ENCODE measurements around the gene HEG1.

Gene HEG1

DNA sequence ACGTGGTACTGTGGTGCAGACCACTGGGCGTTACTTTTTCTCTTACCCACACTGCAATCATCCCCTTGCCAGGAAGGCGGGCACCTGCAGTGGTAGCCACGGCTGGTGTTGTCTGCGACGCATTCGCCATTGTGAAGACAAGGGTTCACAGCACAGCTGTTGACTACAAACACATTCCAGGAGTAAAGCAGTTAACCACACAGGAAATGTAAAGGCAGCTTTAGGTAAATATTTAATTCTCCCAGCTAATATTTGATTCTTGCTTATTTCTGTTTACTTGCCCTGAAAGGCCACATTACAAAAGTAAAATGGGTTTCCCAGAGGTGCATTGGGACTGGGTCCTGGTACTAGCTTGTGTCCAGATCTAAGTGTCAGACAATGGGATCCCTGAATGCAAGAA lies 45.4 kb downstream of the HEG1 start:
- no peak for DNase-seq (ENCODE audit: low read depth)

DNA sequence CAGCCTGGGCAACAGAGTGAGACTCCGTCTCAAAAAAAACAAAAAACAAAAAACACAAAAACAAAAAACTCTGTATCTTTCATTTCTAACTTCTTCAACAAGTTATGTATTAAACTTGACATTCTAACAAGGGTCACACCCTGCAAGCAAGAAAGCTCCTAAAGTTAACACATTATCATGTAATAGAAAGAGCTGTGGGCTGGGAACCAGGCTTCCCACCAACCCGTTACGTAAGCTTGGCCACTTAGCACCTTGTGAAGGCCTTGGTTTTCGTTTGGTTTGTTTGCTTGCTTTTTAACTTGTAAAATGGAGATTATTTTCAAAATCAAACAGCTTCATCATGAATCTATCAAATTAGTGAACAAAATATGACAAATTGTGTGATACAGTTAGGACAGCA lies 47.0 kb downstream of the HEG1 start:
- no peak for DNase-seq (ENCODE audit: low read depth)

DNA sequence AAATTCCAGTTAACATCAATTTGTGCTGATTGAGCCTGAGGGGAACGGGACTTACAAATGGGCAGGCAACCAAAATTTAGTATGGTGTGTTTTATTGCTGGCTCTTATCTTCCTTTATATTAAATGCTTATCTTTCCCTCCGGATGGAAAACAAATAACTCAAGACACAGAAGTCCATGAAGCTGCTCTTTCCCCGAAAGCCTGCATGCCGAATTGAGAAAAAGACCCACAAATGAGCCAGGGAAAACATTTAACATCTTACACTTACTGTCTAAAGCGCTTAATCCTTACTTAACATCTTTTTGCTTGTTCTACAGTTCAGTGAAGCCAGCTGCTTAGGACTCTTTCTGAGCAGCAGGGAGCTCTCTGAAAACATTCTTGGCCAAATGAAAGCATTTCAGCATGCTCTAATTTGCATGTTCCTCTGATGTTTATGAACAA lies 49.5 kb downstream of the HEG1 start:
- DNase-seq (ENCODE audit: low read depth), result no peak

DNA sequence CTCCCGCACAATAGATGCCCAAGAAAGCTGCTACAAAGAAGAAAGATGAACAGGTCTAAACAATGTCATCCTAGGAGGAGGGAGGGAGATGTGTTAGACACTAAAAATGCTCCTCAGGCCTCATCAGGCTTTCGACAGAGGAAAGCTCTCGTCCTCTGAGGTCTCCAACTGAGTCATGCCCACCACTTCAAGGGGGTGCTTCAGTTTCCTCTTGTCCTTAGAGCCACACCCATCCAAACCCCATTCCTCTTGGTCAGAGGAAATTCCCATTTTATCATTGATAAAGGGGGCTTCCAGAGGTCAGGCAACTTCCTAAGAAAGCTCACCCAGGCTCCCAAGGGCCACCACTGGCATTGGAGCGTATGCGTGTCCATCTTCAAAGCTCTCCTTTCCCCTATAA lies 50.1 kb downstream of the HEG1 start:
- DNase-seq (ENCODE audit: low read depth), result no peak

DNA sequence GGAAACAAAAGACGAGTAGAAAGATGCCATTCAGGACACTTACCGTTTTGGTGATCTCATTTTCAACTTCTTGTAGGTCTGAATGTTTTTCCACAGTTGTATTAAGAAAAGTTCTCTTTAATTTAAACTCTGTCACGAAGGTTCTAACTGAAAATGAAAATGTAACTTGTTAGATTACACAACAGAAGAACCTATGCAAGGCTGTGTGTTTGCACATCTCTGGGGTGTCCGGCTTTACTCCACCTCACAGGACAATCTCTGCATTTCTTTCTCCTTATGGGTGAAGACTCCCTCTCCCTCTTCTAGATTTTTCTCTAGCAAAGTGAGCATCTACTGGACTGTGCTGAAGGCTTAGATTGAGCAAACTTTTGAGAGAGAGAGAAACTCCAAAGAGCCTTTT lies 50.6 kb downstream of the HEG1 start:
- DNase-seq (ENCODE audit: low read depth), result no peak

DNA sequence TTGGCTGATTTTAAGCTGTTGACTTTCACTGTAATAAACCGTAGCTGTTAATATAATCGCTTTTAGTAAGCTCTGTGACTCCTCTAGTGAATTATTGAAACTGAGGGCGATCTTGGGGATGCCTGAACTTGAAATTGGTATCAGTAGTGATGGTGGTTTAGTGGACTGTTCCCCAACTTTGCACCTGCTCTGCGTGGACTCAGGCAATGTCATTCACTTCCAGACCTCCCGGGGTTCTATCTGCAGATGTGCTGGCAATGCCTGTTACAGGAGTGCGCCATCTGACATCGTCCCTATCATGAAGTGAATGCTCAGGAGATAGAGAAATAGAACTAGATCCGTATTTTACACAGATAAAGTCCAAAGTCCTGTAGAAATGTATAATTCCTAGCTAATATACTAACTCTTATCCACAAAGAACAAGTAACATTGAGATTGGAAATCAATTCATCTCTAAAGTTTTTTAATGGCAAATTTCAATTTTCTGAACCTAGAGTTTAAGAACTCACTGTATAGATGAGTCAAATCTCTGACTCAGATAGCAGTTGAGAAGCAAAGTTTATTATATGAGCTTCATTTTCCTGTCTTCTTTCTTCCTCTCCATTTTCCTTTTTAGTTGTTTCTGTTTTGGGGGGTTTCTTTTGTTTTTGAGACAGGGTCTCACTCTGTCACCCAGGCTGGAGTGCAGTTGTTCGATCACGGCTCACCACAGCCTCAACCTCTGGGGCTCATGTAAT lies 51.8 kb downstream of the HEG1 start:
- DNase-seq (ENCODE audit: low read depth), result no peak

DNA sequence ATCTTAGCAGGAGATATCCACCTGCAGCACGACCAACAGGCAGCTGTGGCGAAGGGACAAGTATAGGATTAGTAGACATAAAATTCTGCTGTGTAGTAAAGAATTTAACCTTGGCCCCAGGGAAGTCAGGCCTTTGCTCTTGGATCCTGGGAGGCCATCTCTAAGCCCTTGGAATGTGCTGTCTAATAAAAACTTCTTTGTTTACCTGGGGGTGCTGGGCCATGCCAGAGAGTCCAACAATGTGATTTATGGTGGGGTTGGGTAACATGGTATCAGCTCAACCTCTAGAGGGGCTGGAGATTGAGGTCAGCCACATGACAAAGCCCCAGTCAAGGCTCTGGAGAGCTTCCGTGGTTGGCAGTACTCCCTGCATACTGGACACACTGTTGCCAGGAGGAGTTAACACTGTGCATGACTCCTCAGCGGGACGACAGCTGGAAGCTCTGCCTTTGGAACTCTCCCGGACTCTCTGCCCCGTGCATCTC lies 52.4 kb downstream of the HEG1 start:
- no peak for DNase-seq (ENCODE audit: low read depth)

DNA sequence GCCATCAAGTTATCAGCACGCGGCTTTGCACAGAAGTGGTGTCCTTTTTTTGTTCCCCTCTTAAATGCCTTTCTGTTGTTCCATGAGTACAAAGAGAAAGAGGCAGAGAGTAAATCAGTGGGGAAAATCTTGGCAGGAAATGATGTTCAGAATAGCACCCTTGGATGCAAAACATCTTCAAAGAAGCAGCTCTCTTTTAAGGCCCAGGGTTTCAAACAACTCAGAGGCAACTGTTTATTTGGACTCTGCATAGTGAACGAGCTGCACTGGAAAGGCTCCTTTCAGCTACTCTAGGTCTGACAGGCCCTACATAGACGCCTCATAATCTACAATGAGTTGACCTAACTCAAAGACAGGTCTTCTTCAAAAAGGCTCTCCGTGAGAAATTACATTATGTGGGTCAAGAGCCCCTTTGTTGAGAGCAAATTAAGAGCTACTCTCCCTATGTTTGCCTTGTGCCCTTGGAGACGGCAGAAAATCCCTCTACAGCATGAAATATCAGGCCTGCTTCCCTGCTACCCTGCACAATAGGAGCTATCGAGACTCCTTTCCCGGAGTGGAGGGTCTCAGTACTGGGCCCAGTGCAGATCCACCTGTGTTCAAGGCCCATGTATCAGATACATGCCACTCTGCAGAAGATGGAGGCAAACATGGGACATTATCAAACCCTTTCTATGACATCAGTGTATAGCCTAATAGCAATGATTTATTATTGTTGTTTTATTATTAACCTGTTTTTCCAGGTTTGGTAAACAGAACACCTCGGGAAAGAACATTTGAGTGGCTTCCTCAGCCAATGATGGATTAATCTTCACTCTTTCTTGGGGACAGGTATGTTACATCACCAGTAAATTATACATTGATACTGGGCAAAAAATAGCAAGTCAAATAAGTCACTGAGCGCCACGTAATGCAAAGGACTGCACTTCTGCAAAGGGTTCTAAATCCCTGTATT lies 53.1 kb downstream of the HEG1 start:
- DNase-seq (ENCODE audit: low read depth), result no peak

DNA sequence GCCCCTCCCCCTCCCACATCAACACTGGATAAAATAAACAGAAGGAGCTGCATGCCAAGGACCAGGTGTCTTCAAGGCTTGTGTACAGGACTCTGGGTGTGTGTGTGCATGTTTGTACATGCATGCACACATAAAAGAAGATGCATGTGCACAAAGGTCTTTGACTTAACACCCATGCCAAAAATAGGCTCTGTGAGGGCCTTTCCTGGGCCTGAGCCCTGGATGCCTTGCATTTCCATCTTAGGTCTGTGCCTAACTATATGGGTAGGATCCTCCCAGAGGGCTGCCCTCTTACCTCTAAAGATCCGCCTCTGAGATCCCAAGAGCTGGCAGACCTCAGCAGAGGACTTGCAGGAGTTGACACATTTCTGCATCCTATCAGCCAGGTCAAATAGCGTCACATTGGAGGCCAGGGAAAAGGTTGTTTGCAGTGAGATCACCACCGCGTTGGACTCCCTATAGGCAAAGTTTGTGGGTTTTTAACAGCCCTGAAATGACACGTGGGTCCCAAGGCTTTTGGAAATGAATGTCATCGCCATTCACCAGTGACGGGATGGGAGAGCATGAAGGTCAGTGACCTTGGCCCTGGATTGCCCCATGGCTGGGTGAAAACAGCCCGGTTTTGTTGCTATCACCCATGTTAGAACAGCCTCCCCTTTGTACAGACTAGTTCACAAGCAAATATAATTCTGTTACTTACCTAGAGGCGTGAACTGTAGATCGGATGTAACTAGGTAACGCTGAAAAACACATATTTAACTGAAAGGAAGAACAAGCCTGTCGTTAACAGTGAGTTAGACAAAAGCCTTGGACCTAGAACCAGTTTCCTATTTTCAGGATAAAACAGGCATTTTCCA lies 54.0 kb downstream of the HEG1 start:
- DNase-seq (ENCODE audit: low read depth), result no peak

DNA sequence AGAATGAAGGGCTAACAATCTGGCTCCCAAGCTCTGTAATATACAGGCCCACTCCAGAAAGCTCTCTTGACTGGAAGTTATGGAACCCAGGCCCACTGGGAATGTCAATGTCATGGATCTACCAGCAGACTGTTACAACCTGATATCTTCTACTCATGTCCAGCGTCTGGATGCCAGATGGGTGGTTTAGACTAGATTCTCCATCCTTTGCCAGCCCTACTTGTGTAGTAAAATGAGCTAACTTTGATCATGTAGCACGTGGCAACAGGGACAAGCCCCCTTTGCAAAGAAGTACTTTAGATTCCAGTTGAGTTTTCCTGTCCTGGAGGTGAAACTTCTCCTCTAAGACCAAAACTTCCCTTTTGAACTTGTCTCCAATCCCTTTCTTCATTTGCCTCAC lies 55.1 kb downstream of the HEG1 start:
- DNase-seq (ENCODE audit: low read depth), result no peak

DNA sequence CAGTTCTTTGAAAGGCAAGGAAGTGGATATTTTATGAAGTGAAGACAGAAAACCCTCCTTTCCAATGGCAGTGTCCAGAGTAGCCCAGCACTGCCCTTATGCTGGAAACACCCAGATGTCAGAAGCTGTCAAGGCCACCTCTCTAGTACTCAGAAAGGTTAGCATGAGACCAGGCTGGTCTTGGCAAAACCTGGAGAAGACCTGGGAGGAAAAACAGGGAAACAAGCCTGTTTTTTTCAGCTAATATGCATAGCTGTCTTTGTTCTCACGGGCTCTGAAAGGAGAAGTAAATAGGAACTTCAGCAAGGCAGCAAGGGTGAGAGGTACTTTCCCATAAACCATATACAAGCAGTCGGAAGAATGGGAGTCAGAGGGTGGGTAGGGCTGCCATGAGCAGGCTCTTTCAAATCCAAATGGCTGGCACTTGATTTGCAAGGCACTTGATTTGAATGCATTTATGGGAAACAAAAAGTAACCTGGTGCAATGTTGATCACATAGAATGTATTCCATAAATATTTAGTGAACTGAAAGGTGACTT lies 55.8 kb downstream of the HEG1 start:
- no peak for DNase-seq (ENCODE audit: low read depth)

DNA sequence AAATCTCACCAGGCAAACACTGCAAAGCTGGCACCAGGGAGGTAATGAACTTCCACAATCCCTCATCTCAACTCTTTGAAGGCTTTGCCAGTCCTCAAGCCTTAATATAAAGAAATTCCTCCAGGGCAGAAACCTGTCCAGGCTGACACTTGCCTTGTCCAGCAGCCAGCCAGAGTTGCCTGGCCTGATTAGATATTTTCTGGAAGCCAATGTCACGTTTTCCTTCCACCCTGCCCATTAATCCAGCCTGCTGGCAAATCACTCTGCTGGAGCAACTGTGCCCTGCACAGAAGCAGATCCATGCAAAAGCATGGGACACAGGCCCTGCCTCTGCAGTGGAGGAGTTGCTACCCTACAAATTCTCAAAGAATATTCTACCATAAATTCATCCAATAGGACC lies 56.5 kb downstream of the HEG1 start:
- DNase-seq (ENCODE audit: low read depth), result no peak

DNA sequence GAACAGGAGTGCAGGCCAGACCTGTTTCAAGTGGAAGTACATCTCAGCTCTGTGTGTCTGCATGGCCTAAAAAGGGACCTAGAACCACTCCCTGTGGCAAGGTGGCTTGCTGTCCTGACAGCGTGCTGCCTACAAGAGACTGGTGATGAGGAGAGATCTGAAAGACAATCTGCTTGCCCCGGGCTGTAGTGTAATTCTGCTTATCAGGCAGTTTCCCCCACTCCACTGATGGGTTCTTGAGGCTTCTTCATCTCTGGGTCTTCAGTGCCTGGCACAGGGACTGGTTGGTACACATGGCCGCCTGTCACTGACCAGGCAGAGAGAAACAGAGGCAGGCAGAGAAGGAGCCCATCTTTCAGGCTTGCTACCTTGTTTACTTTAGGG lies 57.6 kb downstream of the HEG1 start:
- DNase-seq (ENCODE audit: low read depth), result no peak

DNA sequence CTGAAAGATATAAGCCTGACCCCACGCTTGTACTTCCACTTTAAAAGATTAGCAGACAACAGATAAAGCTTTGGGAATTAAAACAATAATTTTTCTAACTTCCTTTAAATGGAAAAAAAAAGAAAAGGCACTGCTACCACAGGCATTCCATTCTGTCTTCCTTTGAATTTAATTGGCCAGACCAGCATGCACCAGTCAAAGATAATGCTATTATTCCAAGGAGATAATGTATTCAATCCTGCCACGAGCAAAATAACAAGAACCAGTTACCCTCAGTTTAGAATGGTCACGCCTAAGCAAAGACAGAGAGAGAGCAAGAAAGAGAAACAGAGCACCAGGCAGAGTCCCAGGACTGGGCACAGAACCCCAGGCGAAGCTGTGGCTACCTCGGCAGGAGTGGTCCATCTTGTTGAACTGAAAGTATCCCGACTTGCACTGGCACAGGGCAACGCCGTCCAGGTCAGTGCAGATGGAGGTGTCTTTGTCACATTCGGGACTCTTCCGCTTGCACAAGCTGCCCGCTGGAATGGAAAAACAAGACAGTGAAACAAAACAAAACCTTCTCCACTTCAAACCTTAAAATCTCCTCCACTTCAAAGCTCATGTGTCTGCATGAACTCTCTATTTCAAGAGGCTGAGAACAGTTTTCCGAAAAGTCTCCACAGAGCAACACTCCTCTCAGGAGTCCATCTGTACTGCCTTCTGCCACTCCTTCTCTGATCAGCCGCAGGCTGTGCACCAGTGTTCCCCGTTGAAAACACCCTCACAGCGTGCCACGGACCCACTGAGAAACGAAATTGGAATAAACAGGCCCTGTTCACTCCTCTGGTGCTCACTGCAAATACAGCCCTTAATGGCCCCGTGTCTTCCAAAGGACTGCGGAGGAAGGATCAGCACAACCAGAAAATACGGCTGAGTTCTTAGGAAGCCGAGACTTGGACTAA lies 58.2 kb downstream of the HEG1 start:
- no peak for DNase-seq (ENCODE audit: low read depth)

DNA sequence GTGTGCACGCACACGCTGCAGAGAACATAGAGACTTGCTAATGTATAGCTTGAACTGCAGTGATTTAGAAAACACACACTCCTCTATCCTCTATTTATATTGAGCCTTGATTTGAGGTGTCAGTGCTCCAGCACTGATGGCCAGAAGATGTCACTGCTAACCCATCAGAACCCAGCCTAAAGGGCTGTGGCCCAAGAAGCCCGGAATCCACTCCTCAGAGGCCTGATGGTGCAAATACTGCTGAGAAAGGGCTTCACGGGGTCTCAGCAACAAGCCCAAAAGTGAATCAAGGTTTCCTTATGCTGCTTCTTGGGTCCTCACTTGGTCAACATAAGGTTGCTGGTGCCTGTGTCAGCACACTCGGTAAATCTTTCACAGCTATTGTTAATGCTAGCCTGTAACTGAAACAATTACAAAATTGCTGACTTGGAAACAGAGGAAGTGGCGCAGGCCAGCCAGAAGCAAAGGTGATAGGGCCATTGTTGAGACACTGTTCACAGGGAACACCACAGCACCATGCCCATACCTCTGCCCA lies 60.3 kb downstream of the HEG1 start:
- no peak for DNase-seq (ENCODE audit: low read depth)

DNA sequence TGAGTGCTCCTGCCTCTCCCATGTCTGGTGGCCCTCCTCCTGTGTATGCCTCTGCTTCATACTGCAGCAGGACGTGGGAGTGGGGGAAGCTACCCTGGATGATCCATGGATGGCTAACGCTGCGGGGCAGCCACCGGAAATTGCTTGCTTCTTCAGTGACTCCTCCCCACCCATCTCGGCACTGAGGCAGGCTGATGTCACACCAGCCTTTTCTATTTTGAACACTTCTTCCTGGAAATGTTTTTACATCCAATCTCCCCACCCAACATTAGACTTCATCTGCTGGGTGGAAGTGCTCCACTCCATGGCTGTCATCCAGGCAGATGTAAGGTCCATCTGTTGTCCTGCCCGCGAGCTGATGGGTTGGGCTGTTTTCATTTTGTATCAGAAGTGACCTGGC lies 62.3 kb downstream of the HEG1 start:
- DNase-seq (ENCODE audit: low read depth), result no peak

DNA sequence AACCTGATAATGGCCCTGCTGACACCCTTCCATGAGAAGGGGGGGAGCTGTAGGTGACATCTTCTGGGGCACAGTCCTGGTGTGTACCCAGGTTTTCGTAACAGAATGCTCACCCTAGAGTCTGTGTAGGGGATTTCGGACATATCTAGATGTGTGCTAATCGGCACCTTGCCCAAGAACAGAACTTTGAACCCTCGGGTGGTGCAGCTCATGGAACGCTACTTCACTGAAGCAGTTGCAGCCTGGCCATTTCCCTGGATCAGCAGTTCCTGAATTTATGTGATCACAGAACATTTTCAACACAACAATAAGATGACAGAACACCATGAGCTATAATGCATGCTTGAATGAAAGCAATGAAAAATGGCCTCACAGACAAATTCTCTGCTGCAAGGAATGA lies 63.8 kb downstream of the HEG1 start:
- DNase-seq (ENCODE audit: low read depth), result no peak

DNA sequence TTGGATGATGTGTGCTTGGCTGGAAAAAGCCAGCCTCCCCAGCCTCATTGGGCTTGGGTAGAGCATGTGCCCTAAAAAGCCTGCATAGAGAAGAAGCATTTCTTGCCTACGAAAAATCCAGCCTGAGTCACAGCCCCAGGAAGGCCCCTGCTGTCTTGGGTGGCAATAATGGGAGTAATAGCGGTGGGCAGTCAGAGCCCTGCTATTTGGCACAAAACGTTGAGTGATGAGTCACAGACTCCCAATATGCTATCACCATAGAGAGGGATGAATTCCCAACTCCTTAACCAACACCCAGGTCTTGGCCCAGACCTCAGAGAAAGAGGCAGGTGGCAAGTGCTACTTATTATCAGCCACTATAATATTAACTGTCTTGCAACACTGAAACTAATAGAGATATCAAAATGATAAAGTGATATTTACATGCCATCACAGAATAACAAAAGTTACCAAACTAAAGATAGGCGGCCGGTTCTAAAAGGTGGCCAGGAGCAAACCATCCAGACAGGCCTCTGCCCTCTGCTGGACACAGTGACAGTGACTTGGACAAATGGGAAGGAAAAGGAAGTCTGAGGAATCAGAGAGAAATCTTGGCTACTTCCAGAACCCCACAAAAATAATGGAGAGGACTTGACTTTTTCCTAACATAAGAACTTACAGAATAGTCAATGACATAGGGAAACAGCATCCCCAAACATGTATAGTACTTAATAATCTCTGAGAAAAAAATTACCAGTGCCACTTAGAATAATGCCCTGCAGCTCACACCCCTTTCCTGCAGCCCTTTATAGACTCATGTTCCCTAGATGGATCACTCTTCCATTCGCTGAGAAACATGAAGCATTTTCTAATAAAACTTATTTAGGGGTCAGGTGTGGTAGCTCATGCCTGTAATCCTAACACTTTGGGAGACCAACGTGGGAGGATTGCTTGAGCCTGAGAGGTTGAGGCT lies 69.3 kb downstream of the HEG1 start:
- DNase-seq (ENCODE audit: low read depth), result no peak

DNA sequence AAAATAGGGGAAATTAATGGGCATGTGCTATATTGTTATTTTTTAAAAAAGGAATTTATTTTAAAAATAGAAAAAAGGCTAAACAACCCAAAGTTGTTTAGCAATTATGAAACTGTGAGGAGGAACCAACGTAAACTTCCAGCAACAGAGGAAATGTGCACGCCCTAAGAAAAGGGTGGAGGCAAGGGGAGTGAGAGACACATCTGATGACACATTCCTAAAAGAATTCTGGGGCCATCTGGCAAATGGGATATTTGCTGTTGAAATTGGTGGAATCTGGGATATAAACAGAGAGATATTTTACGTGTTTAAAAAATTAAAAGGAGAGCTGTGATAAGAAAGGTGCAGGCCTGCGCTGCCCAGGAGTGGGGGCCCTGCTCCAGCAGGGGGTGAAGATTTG lies 70.4 kb downstream of the HEG1 start:
- no peak for DNase-seq (ENCODE audit: low read depth)
